Testis (tissue), 3 donors: Measurements from ENCODE around the gene PSRC1. TPM values are rescaled to one million over a fixed set of nuclear protein-coding genes. Genes with fewer than 3 reads are reported as not detected.
A peak's percentile ranks its signal among the peaks of the same experiment; 100 is the strongest.

Source experiments
- DNase-seq: peaks from one replicate; pipeline ENCODE4 v3.0.0-alpha.2; 2019
- H3K27ac ChIP-seq, 2 donors: fragments of 200-600 bp; sonication (generic); one replicate each; pipeline ENCODE4 v1.5.1; 2019
- H3K27me3 ChIP-seq: fragments of 200-600 bp; sonication (generic); one replicate; pipeline ENCODE4 v1.5.1; 2019
- H3K36me3 ChIP-seq: fragments of 200-600 bp; sonication (generic); one replicate; pipeline ENCODE4 v1.5.1; 2017; ENCODE audit warnings: low read depth; ENCODE audit errors: missing control alignments
- H3K4me1 ChIP-seq: fragments of 200-600 bp; sonication (generic); one replicate; pipeline ENCODE4 v1.5.1; 2019
- H3K4me3 ChIP-seq, 2 donors: fragments of 200-600 bp; sonication (generic); one replicate each; pipeline ENCODE4 v1.5.1; 2017 to 2019
- H3K9me3 ChIP-seq: fragments of 200-600 bp; sonication (generic); one replicate; pipeline ENCODE4 v1.5.1; 2017
- POLR2A ChIP-seq: fragments of 450-650 bp; IDR thresholded peaks from one replicate; pipeline ENCODE4 v1.6.1; 2017; ENCODE audit warnings: antibody characterized with exemption, mild to moderate bottlenecking, moderate library complexity
- WGBS, 2 donors: methylation state at CpG; one replicate each; pipeline ENCODE4 v1.1.5; 2018; 5-methylcytosine and 5-hydroxymethylcytosine counted together
- intact Hi-C: fragments of 100-400 bp; cut with DNase I; formaldehyde crosslinking; loops from one replicate; pipeline ENCODE4 v1.15.1; 2023; ENCODE audit warnings: low total_unique reads
- polyA plus RNA-seq: library from polyadenylated mRNA; stranded (reverse); fragments of 350-450 nt; fragmentation: Illumina TruSeq; extraction: RNeasy Lipid Tissue Mini Kit (QIAGEN cat#74804); gene quantifications from one replicate; pipeline ENCODE4 v1.2.3, GENCODE V29; 2014; ENCODE audit warnings: low read depth, low replicate concordance; ENCODE audit not compliant: insufficient read depth
- total RNA-seq, 2 donors: library from RNA; depleted of rRNA; stranded (reverse); fragments of >200 nt; gene quantifications; one replicate each; pipeline ENCODE4 v1.2.3, GENCODE V29; 2016
- TF ChIP-seq, protein P1 (sequence below), 3 experiments: fragments of 450-650 bp in 2 of 3; fragments of 200-600 bp in 1 of 3; sonication (generic) in 1 of 3; IDR thresholded peaks; one replicate each; pipeline ENCODE4 v1.5.1; 2016 to 2019; ENCODE audit warnings: antibody characterized with exemption in 3 of 3, mild to moderate bottlenecking in 2 of 3, moderate library complexity in 1 of 3

The PSRC1 gene
- total and polyA plus RNA-seq, 3 donors from 2014 or later, result 24.0 to 48.9 (median 34.0) TPM

GRCh38 chr1:109261006-109261405 lies 21.9 kb downstream of the PSRC1 start:
- 95 to 100% methylated on average over 4 to 16 of the region's 16 CpGs for WGBS, 2 donors

DNA sequence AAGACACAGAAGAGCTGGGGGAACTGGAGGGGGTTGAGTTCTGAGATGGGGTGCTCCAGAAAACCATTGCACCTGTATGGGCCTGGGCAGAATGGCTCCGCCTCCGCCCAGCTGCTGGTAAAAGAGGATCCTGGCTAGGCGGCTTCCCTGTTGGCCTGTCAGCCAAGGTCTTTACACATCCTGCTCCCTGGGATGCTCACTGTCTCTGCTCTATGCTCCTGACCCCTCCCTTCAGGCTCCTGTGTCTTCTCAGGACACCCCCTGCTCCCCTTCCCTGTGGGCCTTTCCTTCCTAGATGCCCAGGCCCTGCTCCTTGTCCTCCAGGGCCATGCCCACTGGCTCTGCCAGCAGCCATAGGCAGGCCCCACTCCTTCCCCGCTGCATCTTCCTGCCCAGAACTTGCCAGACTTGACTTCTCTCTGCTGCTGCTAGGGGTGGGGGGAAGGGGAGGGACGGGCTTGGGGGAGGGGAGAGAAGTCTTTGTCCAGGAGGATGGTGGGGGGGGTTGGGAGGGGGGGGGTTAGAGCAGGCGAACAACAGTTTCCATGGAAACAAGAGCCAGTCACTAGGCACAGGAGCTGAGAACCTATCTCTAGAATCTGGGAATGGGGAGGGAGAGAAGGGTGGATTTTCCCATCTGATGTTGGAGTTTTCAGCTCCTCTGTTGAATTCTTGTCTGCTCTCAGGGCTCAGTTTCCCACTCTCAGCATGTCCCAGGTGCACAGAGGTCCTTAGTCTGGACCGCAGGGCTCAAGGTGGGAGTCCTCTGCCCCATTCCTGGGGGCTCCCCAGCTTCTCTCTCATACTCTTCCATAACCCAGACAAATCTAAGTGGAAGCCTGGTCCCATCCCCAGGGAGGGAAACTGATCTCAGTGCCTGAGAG lies 23.0 kb downstream of the PSRC1 start:
- no peak overlapping the region for H3K27ac ChIP-seq
- H3K4me3 ChIP-seq, result no peak overlapping the region
- H3K36me3 ChIP-seq, result no peaks in the 10 kb centered on the region
- TF ChIP-seq POLR2A, result no peak
- WGBS, 2 donors, result 76 to 85% methylated on average over 7 of the region's 7 CpGs
- DNase-seq, result no peak
- peaks cover 29% of the 10 kb centered on the region for H3K4me1 ChIP-seq
- no peaks in the 10 kb centered on the region for H3K9me3 ChIP-seq
- intact Hi-C loops, result loop anchor here (5.0 kb wide), 1 partner anchor 142 kb away; no protein-coding TSS in a partner anchor
- H3K27me3 ChIP-seq, result no peaks in the 10 kb centered on the region

More at GRCh38 chr1:109261006-109261405, 21.9 kb downstream of the PSRC1 start:
- Histone ChIP-seq H3K4me1 (peaks cover 18% of the 10 kb centered on the region), H3K27ac (no peak overlapping the region), H3K9me3 (no peaks in the 10 kb centered on the region), H3K27me3 (no peaks in the 10 kb centered on the region), H3K4me3 (no peak overlapping the region), H3K36me3 (no peaks in the 10 kb centered on the region)
- intact Hi-C loops, result loop anchor here (5.0 kb wide), 1 partner anchor 141 kb away; no protein-coding TSS in a partner anchor
- DNase-seq, result no peak
- TF ChIP-seq POLR2A, result no peak
- TF ChIP-seq, protein P1, sequence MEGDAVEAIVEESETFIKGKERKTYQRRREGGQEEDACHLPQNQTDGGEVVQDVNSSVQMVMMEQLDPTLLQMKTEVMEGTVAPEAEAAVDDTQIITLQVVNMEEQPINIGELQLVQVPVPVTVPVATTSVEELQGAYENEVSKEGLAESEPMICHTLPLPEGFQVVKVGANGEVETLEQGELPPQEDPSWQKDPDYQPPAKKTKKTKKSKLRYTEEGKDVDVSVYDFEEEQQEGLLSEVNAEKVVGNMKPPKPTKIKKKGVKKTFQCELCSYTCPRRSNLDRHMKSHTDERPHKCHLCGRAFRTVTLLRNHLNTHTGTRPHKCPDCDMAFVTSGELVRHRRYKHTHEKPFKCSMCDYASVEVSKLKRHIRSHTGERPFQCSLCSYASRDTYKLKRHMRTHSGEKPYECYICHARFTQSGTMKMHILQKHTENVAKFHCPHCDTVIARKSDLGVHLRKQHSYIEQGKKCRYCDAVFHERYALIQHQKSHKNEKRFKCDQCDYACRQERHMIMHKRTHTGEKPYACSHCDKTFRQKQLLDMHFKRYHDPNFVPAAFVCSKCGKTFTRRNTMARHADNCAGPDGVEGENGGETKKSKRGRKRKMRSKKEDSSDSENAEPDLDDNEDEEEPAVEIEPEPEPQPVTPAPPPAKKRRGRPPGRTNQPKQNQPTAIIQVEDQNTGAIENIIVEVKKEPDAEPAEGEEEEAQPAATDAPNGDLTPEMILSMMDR (IDR thresholded peaks at IDR 0.05), result no peak

DNA sequence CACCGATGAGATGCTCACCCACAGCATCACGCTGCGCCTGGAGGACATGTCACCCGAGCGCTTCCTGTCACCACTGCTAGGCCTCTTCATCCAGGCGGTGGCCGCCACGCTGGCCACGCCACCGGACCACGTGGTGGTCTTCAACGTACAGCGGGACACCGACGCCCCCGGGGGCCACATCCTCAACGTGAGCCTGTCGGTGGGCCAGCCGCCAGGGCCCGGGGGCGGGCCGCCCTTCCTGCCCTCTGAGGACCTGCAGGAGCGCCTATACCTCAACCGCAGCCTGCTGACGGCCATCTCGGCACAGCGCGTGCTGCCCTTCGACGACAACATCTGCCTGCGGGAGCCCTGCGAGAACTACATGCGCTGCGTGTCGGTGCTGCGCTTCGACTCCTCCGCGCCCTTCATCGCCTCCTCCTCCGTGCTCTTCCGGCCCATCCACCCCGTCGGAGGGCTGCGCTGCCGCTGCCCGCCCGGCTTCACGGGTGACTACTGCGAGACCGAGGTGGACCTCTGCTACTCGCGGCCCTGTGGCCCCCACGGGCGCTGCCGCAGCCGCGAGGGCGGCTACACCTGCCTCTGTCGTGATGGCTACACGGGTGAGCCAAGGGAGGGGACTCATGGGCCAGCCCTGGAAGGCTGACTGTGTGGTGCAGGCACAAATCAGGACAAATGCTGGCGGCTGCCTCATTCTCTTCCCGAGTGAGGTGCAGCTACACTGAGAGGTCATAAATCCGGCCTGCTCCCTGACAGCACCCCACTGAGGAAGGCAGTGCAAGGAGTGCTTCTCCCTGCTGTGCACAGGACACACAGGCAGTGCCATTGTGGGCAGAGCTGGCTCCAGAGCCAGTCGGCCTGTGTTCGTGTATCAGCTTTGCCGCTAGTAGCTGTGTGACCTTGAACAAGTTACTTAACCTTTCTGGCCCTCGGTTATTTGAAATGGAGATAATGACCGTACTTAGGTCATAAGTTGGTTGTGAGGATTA lies 24.2 kb downstream of the PSRC1 start:
- 58 to 84% methylated on average over 26 to 68 of the region's 69 CpGs for WGBS, 2 donors
- Histone ChIP-seq H3K9me3 (no peaks in the 10 kb centered on the region), H3K27me3 (no peaks in the 10 kb centered on the region), H3K36me3 (no peaks in the 10 kb centered on the region), H3K4me3 (peak overlapping the region in 1 of 2 donors; percentile 29), H3K27ac (no peak overlapping the region), H3K4me1 (peaks cover 40% of the 10 kb centered on the region)
- DNase-seq, result peak; percentile 60
- intact Hi-C loops, result no loop called here
- TF ChIP-seq, protein P1 (IDR thresholded peaks at IDR 0.05), result no peak
- TF ChIP-seq POLR2A, result no peak

DNA sequence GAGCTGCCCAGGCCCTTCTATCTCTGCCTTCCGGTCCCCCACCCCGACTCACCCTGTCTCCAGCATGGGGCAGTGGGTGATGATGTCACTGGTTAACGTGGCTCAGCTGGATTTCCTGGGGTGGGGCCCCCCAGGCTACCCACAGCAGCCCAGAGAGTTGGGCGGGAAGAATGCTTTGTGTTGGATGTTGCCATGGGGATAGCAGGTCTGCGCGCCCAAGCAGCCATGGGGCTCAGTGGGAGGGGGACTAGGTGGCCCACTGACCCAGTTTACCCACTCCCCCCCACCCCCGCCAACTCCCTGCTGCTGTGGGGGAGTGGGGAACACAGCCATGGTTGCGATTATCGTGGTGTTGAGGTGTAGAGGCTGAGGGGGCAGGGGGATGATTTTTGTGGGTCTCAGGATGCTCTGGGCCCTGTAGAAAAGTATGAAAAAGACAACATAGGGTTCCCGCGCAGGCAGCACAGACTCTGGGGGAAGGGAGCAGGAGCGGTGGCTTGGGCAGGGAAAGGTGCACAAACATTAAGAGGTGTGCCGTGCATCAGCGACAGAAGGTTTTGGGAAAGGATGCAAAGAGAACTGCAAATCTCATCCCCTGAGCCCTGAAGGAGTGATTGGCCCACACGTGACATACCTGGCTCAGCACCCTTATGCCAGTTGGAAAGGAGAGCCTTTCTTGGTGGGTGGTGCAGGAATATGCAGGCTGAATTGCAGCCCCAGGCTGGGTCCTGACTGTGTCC lies 25.1 kb downstream of the PSRC1 start:
- DNase-seq, result no peak
- Histone ChIP-seq H3K4me1 (peaks cover 43% of the 10 kb centered on the region), H3K27me3 (no peaks in the 10 kb centered on the region), H3K4me3 (no peak overlapping the region), H3K27ac (no peak overlapping the region), H3K9me3 (no peaks in the 10 kb centered on the region), H3K36me3 (no peaks in the 10 kb centered on the region)
- intact Hi-C loops, result no loop called here
- no peak for TF ChIP-seq POLR2A
- TF ChIP-seq, protein P1 (IDR thresholded peaks at IDR 0.05), result no peak
- 71 to 81% methylated on average over 11 to 15 of the region's 15 CpGs for WGBS, 2 donors
